ENCODE measurements around the gene TPM2.

The TPM2 gene

GRCh38 chr9:35675732-35676392, 13.9 kb downstream of the TPM2 start:
- Histone ChIP-seq H2BK120ac (ENCODE audit: low read depth, low read length) (no peak overlapping the region), H3K4me3 (ENCODE audit: low read length) (peak overlapping the region; percentile 24), H4K8ac (ENCODE audit: low read depth, low read length) (no peak overlapping the region), H2AK5ac (ENCODE audit: low read length) (peak overlapping the region; percentile 18), H3K23ac (ENCODE audit: low read length) (peak overlapping the region; percentile 59), H2BK5ac (ENCODE audit: low read length) (peak overlapping the region; percentile 11), H2BK15ac (replicated peaks; ENCODE audit: low read depth) (no peak overlapping the region), H3K9ac (ENCODE audit: low read length) (peak overlapping the region; percentile 77), H3K27me3 (ENCODE audit: insufficient read depth, low read length, poor library complexity) (no peaks in the 10 kb centered on the region), H3K4me2 (ENCODE audit: low read length) (peak overlapping the region; percentile 75), H3K79me2 (ENCODE audit: control insufficient read depth, insufficient read depth, low read length) (no peaks in the 10 kb centered on the region), H3K4ac (ENCODE audit: low read depth, low read length) (peak overlapping the region; percentile 24), H4K5ac (ENCODE audit: low read length) (no peak overlapping the region), H3K79me1 (ENCODE audit: low read length) (no peaks in the 10 kb centered on the region), H3K4me1 (ENCODE audit: control insufficient read depth, low read depth, low read length) (peaks cover 4% of the 10 kb centered on the region), H3K18ac (ENCODE audit: low read length) (peak overlapping the region; percentile 25), H3K36me3 (ENCODE audit: control insufficient read depth, insufficient read depth, low read length) (no peaks in the 10 kb centered on the region), H3K27ac (ENCODE audit: low read depth, low read length) (no peak overlapping the region), H3K56ac (ENCODE audit: low read length) (peak overlapping the region; percentile 94)
- WGBS (ENCODE audit: extremely low coverage, insufficient coverage, low lambda C conversion rate): no CpG with 5 or more reads among the region's 51 CpGs
- peak; percentile 86 for DNase-seq

- Histone ChIP-seq H4K5ac (ENCODE audit: low read length) (peak overlapping the region; percentile 95), H3K79me2 (ENCODE audit: control insufficient read depth, insufficient read depth, low read length) (no peaks in the 10 kb centered on the region), H3K23ac (ENCODE audit: low read length) (no peak overlapping the region), H2BK120ac (ENCODE audit: low read depth, low read length) (no peak overlapping the region), H2BK15ac (replicated peaks; ENCODE audit: low read depth) (no peak overlapping the region), H3K4ac (ENCODE audit: low read depth, low read length) (peak overlapping the region; percentile 24), H2BK5ac (ENCODE audit: low read length) (no peak overlapping the region), H3K18ac (ENCODE audit: low read length) (peak overlapping the region; percentile 25), H3K4me2 (ENCODE audit: low read length) (peak overlapping the region; percentile 75), H3K27me3 (ENCODE audit: insufficient read depth, low read length, poor library complexity) (no peaks in the 10 kb centered on the region), H3K4me3 (ENCODE audit: low read length) (peak overlapping the region; percentile 24), H3K9ac (ENCODE audit: low read length) (peak overlapping the region; percentile 77), H3K79me1 (ENCODE audit: low read length) (no peaks in the 10 kb centered on the region), H4K8ac (ENCODE audit: low read depth, low read length) (no peak overlapping the region), H3K56ac (ENCODE audit: low read length) (peak overlapping the region; percentile 94), H2AK5ac (ENCODE audit: low read length) (no peak overlapping the region), H3K36me3 (ENCODE audit: control insufficient read depth, insufficient read depth, low read length) (no peaks in the 10 kb centered on the region), H3K27ac (ENCODE audit: low read depth, low read length) (no peak overlapping the region), H3K4me1 (ENCODE audit: control insufficient read depth, low read depth, low read length) (peaks cover 4% of the 10 kb centered on the region)
- peak; percentile 59 for DNase-seq
- no CpG with 5 or more reads among the region's 13 CpGs for WGBS (ENCODE audit: extremely low coverage, insufficient coverage, low lambda C conversion rate)
Observed at GRCh38 chr9:35675204-35675603, 14.5 kb downstream of the TPM2 start.

DNA sequence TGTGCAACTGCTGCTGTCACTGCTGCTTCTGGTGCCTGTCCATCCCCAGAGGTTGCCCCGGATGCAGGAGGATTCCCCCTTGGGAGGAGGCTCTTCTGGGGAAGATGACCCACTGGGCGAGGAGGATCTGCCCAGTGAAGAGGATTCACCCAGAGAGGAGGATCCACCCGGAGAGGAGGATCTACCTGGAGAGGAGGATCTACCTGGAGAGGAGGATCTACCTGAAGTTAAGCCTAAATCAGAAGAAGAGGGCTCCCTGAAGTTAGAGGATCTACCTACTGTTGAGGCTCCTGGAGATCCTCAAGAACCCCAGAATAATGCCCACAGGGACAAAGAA, 15.7 kb downstream of the TPM2 start:
- Histone ChIP-seq H4K5ac (ENCODE audit: low read length) (no peak overlapping the region), H3K4ac (ENCODE audit: low read depth, low read length) (no peak overlapping the region), H2BK120ac (ENCODE audit: low read depth, low read length) (no peak overlapping the region), H3K4me2 (ENCODE audit: low read length) (no peak overlapping the region), H3K36me3 (ENCODE audit: control insufficient read depth, insufficient read depth, low read length) (no peaks in the 10 kb centered on the region), H4K8ac (ENCODE audit: low read depth, low read length) (no peak overlapping the region), H3K79me1 (ENCODE audit: low read length) (no peaks in the 10 kb centered on the region), H2BK5ac (ENCODE audit: low read length) (no peak overlapping the region), H3K79me2 (ENCODE audit: control insufficient read depth, insufficient read depth, low read length) (no peaks in the 10 kb centered on the region), H3K56ac (ENCODE audit: low read length) (no peak overlapping the region), H2AK5ac (ENCODE audit: low read length) (no peak overlapping the region), H3K23ac (ENCODE audit: low read length) (no peak overlapping the region), H3K27ac (ENCODE audit: low read depth, low read length) (no peak overlapping the region), H2BK15ac (replicated peaks; ENCODE audit: low read depth) (no peak overlapping the region), H3K4me1 (ENCODE audit: control insufficient read depth, low read depth, low read length) (peaks cover 4% of the 10 kb centered on the region), H3K18ac (ENCODE audit: low read length) (no peak overlapping the region), H3K27me3 (ENCODE audit: insufficient read depth, low read length, poor library complexity) (no peaks in the 10 kb centered on the region), H3K9ac (ENCODE audit: low read length) (no peak overlapping the region), H3K4me3 (ENCODE audit: low read length) (no peak overlapping the region)
- WGBS (ENCODE audit: extremely low coverage, insufficient coverage, low lambda C conversion rate): no CpG with 5 or more reads among the region's 3 CpGs
- no peak for DNase-seq

DNA sequence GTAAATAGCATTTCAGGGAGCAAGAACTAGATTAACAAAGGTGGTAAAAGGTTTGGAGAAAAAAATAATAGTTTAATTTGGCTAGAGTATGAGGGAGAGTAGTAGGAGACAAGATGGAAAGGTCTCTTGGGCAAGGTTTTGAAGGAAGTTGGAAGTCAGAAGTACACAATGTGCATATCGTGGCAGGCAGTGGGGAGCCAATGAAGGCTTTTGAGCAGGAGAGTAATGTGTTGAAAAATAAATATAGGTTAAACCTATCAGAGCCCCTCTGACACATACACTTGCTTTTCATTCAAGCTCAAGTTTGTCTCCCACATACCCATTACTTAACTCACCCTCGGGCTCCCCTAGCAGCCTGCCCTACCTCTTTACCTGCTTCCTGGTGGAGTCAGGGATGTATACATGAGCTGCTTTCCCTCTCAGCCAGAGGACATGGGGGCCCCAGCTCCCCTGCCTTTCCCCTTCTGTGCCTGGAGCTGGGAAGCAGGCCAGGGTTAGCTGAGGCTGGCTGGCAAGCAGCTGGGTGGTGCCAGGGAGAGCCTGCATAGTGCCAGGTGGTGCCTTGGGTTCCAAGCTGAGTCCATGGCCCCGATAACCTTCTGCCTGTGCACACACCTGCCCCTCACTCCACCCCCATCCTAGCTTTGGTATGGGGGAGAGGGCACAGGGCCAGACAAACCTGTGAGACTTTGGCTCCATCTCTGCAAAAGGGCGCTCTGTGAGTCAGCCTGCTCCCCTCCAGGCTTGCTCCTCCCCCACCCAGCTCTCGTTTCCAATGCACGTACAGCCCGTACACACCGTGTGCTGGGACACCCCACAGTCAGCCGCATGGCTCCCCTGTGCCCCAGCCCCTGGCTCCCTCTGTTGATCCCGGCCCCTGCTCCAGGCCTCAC, 16.3 kb downstream of the TPM2 start, which contains the start of gene CA9:
Gene CA9, plus strand, starts transcription at position 797 of the 893 bp plus-strand sequence. Its CDS starts 32 bp downstream, at position 829.
- no peaks in the 10 kb centered on the region for H3K79me2 ChIP-seq (ENCODE audit: control insufficient read depth, insufficient read depth, low read length)
- H3K4me1 ChIP-seq (ENCODE audit: control insufficient read depth, low read depth, low read length): peaks cover 4% of the 10 kb centered on the region
- no peak within 1 kb of the TSS for H3K18ac ChIP-seq (ENCODE audit: low read length)
- H4K5ac ChIP-seq (ENCODE audit: low read length): no peak within 1 kb of the TSS
- H2BK5ac ChIP-seq (ENCODE audit: low read length): no peak within 1 kb of the TSS
- no peak within 1 kb of the TSS for H3K56ac ChIP-seq (ENCODE audit: low read length)
- H3K4me3 ChIP-seq (ENCODE audit: low read length): no peak within 1 kb of the TSS
- H4K8ac ChIP-seq (ENCODE audit: low read depth, low read length): no peak within 1 kb of the TSS
- no peaks in the 10 kb centered on the region for H3K79me1 ChIP-seq (ENCODE audit: low read length)
- H3K4ac ChIP-seq (ENCODE audit: low read depth, low read length): no peak within 1 kb of the TSS
- H2BK15ac ChIP-seq (replicated peaks; ENCODE audit: low read depth): no peak within 1 kb of the TSS
- H3K23ac ChIP-seq (ENCODE audit: low read length): no peak within 1 kb of the TSS
- H2AK5ac ChIP-seq (ENCODE audit: low read length): no peak within 1 kb of the TSS
- H3K27me3 ChIP-seq (ENCODE audit: insufficient read depth, low read length, poor library complexity): no peaks in the 10 kb centered on the region
- H3K9ac ChIP-seq (ENCODE audit: low read length): no peak within 1 kb of the TSS
- no peak within 1 kb of the TSS for H3K4me2 ChIP-seq (ENCODE audit: low read length)
- H3K27ac ChIP-seq (ENCODE audit: low read depth, low read length): no peak within 1 kb of the TSS
- no peaks in the 10 kb centered on the region for H3K36me3 ChIP-seq (ENCODE audit: control insufficient read depth, insufficient read depth, low read length)
- no peak for DNase-seq
- H2BK120ac ChIP-seq (ENCODE audit: low read depth, low read length): no peak within 1 kb of the TSS
- no CpG with 5 or more reads among the region's 10 CpGs for WGBS (ENCODE audit: extremely low coverage, insufficient coverage, low lambda C conversion rate)

GRCh38 chr9:35669331-35670145, 20.2 kb downstream of the TPM2 start:
- Histone ChIP-seq H3K79me1 (ENCODE audit: low read length) (no peaks in the 10 kb centered on the region), H2BK120ac (ENCODE audit: low read depth, low read length) (no peak overlapping the region), H3K27ac (ENCODE audit: low read depth, low read length) (no peak overlapping the region)

More at GRCh38 chr9:35669331-35670145, 20.2 kb downstream of the TPM2 start:
- H3K4me3 ChIP-seq (ENCODE audit: low read length): no peak overlapping the region
- H2AK5ac ChIP-seq (ENCODE audit: low read length): no peak overlapping the region
- H4K8ac ChIP-seq (ENCODE audit: low read depth, low read length): no peak overlapping the region
- H3K36me3 ChIP-seq (ENCODE audit: control insufficient read depth, insufficient read depth, low read length): no peaks in the 10 kb centered on the region
- no peak overlapping the region for H3K4ac ChIP-seq (ENCODE audit: low read depth, low read length)
- H3K4me1 ChIP-seq (ENCODE audit: control insufficient read depth, low read depth, low read length): no peaks in the 10 kb centered on the region
- H3K79me2 ChIP-seq (ENCODE audit: control insufficient read depth, insufficient read depth, low read length): no peaks in the 10 kb centered on the region
- no peak overlapping the region for H3K9ac ChIP-seq (ENCODE audit: low read length)
- no peaks in the 10 kb centered on the region for H3K27me3 ChIP-seq (ENCODE audit: insufficient read depth, low read length, poor library complexity)
- no peak overlapping the region for H2BK15ac ChIP-seq (replicated peaks; ENCODE audit: low read depth)
- no peak for DNase-seq
- H3K56ac ChIP-seq (ENCODE audit: low read length): no peak overlapping the region
- H3K4me2 ChIP-seq (ENCODE audit: low read length): no peak overlapping the region
- H3K18ac ChIP-seq (ENCODE audit: low read length): no peak overlapping the region
- H4K5ac ChIP-seq (ENCODE audit: low read length): no peak overlapping the region
- H2BK5ac ChIP-seq (ENCODE audit: low read length): no peak overlapping the region
- H3K23ac ChIP-seq (ENCODE audit: low read length): no peak overlapping the region
- no CpG with 5 or more reads among the region's 6 CpGs for WGBS (ENCODE audit: extremely low coverage, insufficient coverage, low lambda C conversion rate)
